Mesothelial cell of epicardium (in vitro differentiated cells): ENCODE measurements around the gene CALHM4. TPM values are rescaled to one million over a fixed set of nuclear protein-coding genes. Genes with fewer than 3 reads are reported as not detected.

Experiments
- DNase-seq, 2 experiments: peaks; one replicate each; pipeline ENCODE4 v3.0.0; 2021; ENCODE audit warnings: low spot score in 2 of 2; ENCODE audit not compliant: unreplicated experiment in 2 of 2
- H3K27ac Mint-ChIP-seq: 2 replicates; pipeline ENCODE4 v1.8.0; 2021; ENCODE audit warnings: mixed read lengths
- H3K27me3 Mint-ChIP-seq: 2 replicates; pipeline ENCODE4 v1.8.0; 2021; ENCODE audit warnings: low read depth, mixed read lengths
- H3K36me3 Mint-ChIP-seq: 2 replicates; pipeline ENCODE4 v1.8.0; 2021; ENCODE audit warnings: mixed read lengths
- H3K4me1 Mint-ChIP-seq: 2 replicates; pipeline ENCODE4 v1.8.0; 2021; ENCODE audit warnings: mixed read lengths
- H3K4me3 Mint-ChIP-seq: 2 replicates; pipeline ENCODE4 v1.8.0; 2021; ENCODE audit warnings: mild to moderate bottlenecking, moderate library complexity, mixed read lengths
- H3K9me3 Mint-ChIP-seq: 2 replicates; pipeline ENCODE4 v1.8.0; 2021; ENCODE audit warnings: mixed read lengths
- CTCF ChIP-seq: fragments of 200-600 bp; sonication (generic); IDR thresholded peaks from one replicate; pipeline ENCODE4 v1.5.0; 2021; ENCODE audit warnings: antibody characterized with exemption; ENCODE audit not compliant: unreplicated experiment
- total RNA-seq: library from RNA; stranded (reverse); gene quantifications from 3 replicates; pipeline ENCODE4 v1.2.1, GENCODE V29; 2021

CALHM4 gene
- total RNA-seq, 1 donor from 2014 or later = not detected

- no peak overlapping the region for H3K4me3 Mint-ChIP-seq
- no peaks in the 10 kb centered on the region for H3K9me3 Mint-ChIP-seq
- no peak for TF ChIP-seq CTCF
- no peaks in the 10 kb centered on the region for H3K36me3 Mint-ChIP-seq
- H3K27ac Mint-ChIP-seq = peak overlapping the region; percentile 86
- peaks cover 40% of the 10 kb centered on the region for H3K4me1 Mint-ChIP-seq
- no peak for DNase-seq
- H3K27me3 Mint-ChIP-seq = peaks cover 15% of the 10 kb centered on the region
Observed at GRCh38 chr6:116562614-116563013, 9.1 kb downstream of the CALHM4 start.

GRCh38 chr6:116563830-116564229 is 10.3 kb downstream of the CALHM4 start:
- Mint-ChIP-seq H3K9me3 (no peaks in the 10 kb centered on the region), H3K36me3 (no peaks in the 10 kb centered on the region), H3K27ac (no peak overlapping the region), H3K4me1 (peaks cover 30% of the 10 kb centered on the region), H3K27me3 (peaks cover 15% of the 10 kb centered on the region), H3K4me3 (no peak overlapping the region)
- DNase-seq = no peak
- TF ChIP-seq CTCF = no peak

GRCh38 chr6:116564311-116564710 is 10.8 kb downstream of the CALHM4 start:
- Mint-ChIP-seq H3K27ac (no peak overlapping the region), H3K36me3 (no peaks in the 10 kb centered on the region)
- DNase-seq = no peak

GRCh38 chr6:116564921-116565872 is 11.6 kb downstream of the CALHM4 start:
- H3K27me3 Mint-ChIP-seq = peaks cover 15% of the 10 kb centered on the region
- H3K9me3 Mint-ChIP-seq = no peaks in the 10 kb centered on the region
- H3K27ac Mint-ChIP-seq = no peak overlapping the region
- peaks cover 22% of the 10 kb centered on the region for H3K4me1 Mint-ChIP-seq
- H3K36me3 Mint-ChIP-seq = no peaks in the 10 kb centered on the region
- no peak for TF ChIP-seq CTCF
- no peak for DNase-seq
- H3K4me3 Mint-ChIP-seq = no peak overlapping the region

More at GRCh38 chr6:116564311-116564710, 10.8 kb downstream of the CALHM4 start:
- Mint-ChIP-seq H3K27me3 (peaks cover 15% of the 10 kb centered on the region), H3K4me1 (peaks cover 25% of the 10 kb centered on the region), H3K4me3 (no peak overlapping the region), H3K9me3 (no peaks in the 10 kb centered on the region)
- no peak for TF ChIP-seq CTCF

GRCh38 chr6:116568111-116568510 is 14.6 kb downstream of the CALHM4 start:
- no peak for DNase-seq
- Mint-ChIP-seq H3K27me3 (peaks cover 15% of the 10 kb centered on the region), H3K36me3 (no peaks in the 10 kb centered on the region), H3K4me3 (no peak overlapping the region), H3K9me3 (no peaks in the 10 kb centered on the region), H3K4me1 (peaks cover 24% of the 10 kb centered on the region), H3K27ac (no peak overlapping the region)
- TF ChIP-seq CTCF = no peak
